Osteocyte (in vitro differentiated cells): Measurements from ENCODE around the gene BRINP1. TPM values are rescaled to one million over a fixed set of nuclear protein-coding genes. Genes with fewer than 3 reads are reported as not detected.

Experiments used
- DNase-seq: peaks from one replicate; pipeline ENCODE4 v3.0.0; 2021; ENCODE audit warnings: mixed read lengths; ENCODE audit not compliant: unreplicated experiment; ENCODE audit errors: extremely low spot score
- H3K27ac Mint-ChIP-seq: one replicate; pipeline ENCODE4 v1.8.0; 2021; ENCODE audit warnings: mild to moderate bottlenecking, mixed read lengths; ENCODE audit not compliant: unreplicated experiment
- H3K27me3 Mint-ChIP-seq: one replicate; pipeline ENCODE4 v1.8.0; 2021; ENCODE audit warnings: mixed read lengths; ENCODE audit not compliant: unreplicated experiment
- H3K36me3 Mint-ChIP-seq: one replicate; pipeline ENCODE4 v1.8.0; 2021; ENCODE audit warnings: mixed read lengths; ENCODE audit not compliant: unreplicated experiment
- H3K4me1 Mint-ChIP-seq: one replicate; pipeline ENCODE4 v1.8.0; 2021; ENCODE audit warnings: mixed read lengths; ENCODE audit not compliant: unreplicated experiment
- H3K4me3 Mint-ChIP-seq: one replicate; pipeline ENCODE4 v1.8.0; 2021; ENCODE audit warnings: mild to moderate bottlenecking, moderate library complexity, mixed read lengths; ENCODE audit not compliant: unreplicated experiment
- H3K9me3 Mint-ChIP-seq: one replicate; pipeline ENCODE4 v1.8.0; 2021; ENCODE audit warnings: mixed read lengths; ENCODE audit not compliant: unreplicated experiment
- CTCF ChIP-seq: fragments of 200-600 bp; sonication (generic); IDR thresholded peaks from 2 replicates; pipeline ENCODE4 v1.5.0; 2021; ENCODE audit warnings: antibody characterized with exemption, mild to moderate bottlenecking, moderate library complexity
- total RNA-seq: library from RNA; stranded (reverse); gene quantifications from 2 replicates; pipeline ENCODE4 v1.2.1, GENCODE V29; 2021

BRINP1 gene
- total RNA-seq, 1 donor from 2014 or later: 0.16 TPM

GRCh38 chr9:119257592-119257991 lies 111.6 kb downstream of the BRINP1 start:
- Mint-ChIP-seq H3K27me3 (no peaks in the 10 kb centered on the region), H3K9me3 (peaks cover 20% of the 10 kb centered on the region), H3K4me3 (no peak overlapping the region), H3K4me1 (no peaks in the 10 kb centered on the region), H3K36me3 (no peaks in the 10 kb centered on the region), H3K27ac (no peak overlapping the region)
- no peak for TF ChIP-seq CTCF
- no peak for DNase-seq

- Mint-ChIP-seq H3K9me3 (peaks cover 24% of the 10 kb centered on the region), H3K36me3 (no peaks in the 10 kb centered on the region), H3K27me3 (no peaks in the 10 kb centered on the region), H3K4me1 (no peaks in the 10 kb centered on the region), H3K4me3 (no peak overlapping the region), H3K27ac (no peak overlapping the region)
- no peak for TF ChIP-seq CTCF
- no peak for DNase-seq
These were observed 114.1 kb downstream of the BRINP1 start for GRCh38 chr9:119255116-119255515.

- Mint-ChIP-seq H3K4me3 (no peak overlapping the region), H3K4me1 (no peaks in the 10 kb centered on the region), H3K27me3 (no peaks in the 10 kb centered on the region), H3K9me3 (peaks cover 31% of the 10 kb centered on the region), H3K27ac (no peak overlapping the region), H3K36me3 (no peaks in the 10 kb centered on the region)
- TF ChIP-seq CTCF: no peak
- no peak for DNase-seq
These were observed 116.5 kb downstream of the BRINP1 start for GRCh38 chr9:119252671-119253299.

GRCh38 chr9:119251936-119252335 lies 117.3 kb downstream of the BRINP1 start:
- no peak overlapping the region for H3K27ac Mint-ChIP-seq
- TF ChIP-seq CTCF: no peak

GRCh38 chr9:119250730-119251129 lies 118.5 kb downstream of the BRINP1 start:
- no peaks in the 10 kb centered on the region for H3K27me3 Mint-ChIP-seq
- H3K4me3 Mint-ChIP-seq: no peak overlapping the region
- H3K4me1 Mint-ChIP-seq: no peaks in the 10 kb centered on the region
- H3K27ac Mint-ChIP-seq: no peak overlapping the region
- no peaks in the 10 kb centered on the region for H3K36me3 Mint-ChIP-seq
- H3K9me3 Mint-ChIP-seq: peaks cover 43% of the 10 kb centered on the region
- no peak for DNase-seq
- no peak for TF ChIP-seq CTCF

More at GRCh38 chr9:119251936-119252335, 117.3 kb downstream of the BRINP1 start:
- Mint-ChIP-seq H3K4me1 (no peaks in the 10 kb centered on the region), H3K27me3 (no peaks in the 10 kb centered on the region), H3K9me3 (peaks cover 32% of the 10 kb centered on the region), H3K4me3 (no peak overlapping the region), H3K36me3 (no peaks in the 10 kb centered on the region)
- no peak for DNase-seq
